Measurements from ENCODE around the gene HSPA1A.

HSPA1A gene

GRCh38 chr6:31815025-31815838 is at the start of gene HSPA1A, which contains the start of gene HSPA1L:
HSPA1A (plus strand) TSS chr6:31815543; CDS start chr6:31815757, 214 bp downstream.
HSPA1L (minus strand) TSS chr6:31815283; CDS start chr6:31811972, 3,311 bp downstream.
- DNase-seq = peak; percentile 83

GRCh38 chr6:31765559-31765909 is 49.8 kb upstream of the HSPA1A start:
- no peak for DNase-seq

- no peak for DNase-seq
Measured at GRCh38 chr6:31765910-31766794, 49.2 kb upstream of the HSPA1A start.

GRCh38 chr6:31767096-31767645 is 48.2 kb upstream of the HSPA1A start:
- DNase-seq = no peak

DNA sequence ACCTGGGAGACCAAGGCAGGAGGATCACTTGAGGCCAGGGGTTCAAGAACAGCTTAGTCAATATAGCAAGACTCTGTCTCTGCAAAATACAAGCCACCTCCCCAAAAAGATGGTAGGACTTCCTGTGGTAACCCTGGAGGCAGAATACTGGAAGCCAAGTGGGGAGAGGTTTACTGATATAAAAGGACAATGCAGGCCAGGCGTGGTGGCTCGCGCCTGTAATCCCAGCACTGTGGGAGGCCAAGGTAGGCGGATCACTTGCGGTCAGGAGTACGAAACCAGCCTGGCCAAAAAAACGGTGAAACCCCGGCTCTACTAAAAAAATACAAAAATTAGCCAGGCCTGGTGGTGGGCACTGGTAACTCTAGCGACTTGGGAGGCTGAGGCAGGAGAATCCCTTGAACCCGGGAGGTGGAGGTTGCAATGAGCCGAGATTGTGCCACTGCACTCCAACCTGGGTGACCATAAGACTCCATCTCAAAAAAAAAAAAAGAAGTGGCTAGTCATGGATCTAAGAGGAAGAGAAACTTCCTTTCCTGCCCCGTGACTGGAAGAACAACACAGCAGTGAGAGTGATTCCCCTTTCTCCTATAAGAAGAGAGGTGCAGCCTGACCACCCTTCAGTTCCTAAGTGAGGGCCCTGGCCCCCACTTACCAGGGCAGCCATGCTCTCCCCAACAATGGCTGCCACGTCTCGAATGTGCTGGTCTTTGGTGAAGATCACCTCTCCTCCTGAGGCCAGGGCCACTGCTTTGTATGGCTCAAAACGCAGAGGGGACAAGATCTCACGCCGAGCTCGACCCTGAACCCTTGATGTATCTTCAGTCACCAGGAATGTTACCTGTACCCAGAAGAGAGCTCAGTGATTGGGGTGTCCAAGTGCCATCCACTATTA is 46.7 kb upstream of the HSPA1A start:
- peak; percentile 84 for DNase-seq

DNA sequence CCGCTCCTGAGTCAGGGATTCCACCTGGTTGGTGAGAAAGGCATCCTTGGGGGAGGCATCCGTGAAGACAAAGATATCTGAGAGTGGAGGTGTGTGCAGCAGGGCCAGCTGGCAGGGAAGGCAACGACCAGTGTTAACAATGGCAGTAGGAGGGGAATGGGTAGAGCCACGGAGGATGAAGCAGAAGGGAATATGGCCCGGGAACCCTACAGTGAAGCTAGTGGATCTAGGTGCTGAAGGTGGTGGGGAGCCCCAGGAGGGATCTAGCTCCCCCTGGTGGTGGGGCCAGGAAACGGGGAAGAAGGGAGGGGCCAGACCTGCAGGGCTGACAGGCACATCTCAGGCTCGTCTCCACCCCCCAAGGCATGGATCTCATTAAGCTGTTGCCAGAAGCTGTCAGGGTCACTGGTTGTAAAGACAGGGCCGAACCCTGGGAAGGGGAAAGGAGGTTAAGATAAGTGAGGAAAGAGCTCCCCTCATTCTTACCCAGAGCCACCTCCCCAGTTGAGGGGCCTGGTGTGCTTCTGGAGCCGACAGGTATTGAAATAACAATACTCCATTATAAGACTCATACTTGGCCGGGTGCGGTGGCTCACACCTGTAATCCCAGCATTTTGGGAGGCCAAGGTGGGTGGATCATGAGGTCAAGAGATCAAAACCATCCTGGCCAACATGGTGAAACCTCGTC is 45.5 kb upstream of the HSPA1A start:
- DNase-seq = peak; percentile 70

DNA sequence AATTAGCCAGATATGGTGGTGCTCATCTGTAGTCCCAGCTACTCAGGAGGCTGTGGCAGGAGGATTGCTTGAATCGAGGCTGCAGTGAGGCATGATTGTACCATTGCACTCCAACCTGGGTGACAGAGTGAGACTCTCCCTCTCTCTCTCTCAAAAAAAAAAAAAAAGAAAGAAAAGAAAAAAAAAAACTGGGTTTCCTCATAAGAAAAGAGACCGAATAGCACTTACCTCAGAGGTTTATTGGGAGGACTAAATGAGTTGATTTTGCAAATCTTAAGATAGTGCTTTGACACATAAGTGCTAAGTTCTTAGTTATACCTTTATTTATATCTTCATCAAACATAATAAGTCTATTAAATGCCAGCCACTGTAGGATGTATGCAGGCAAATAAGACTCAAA is 44.5 kb upstream of the HSPA1A start:
- DNase-seq = no peak

- no peak for DNase-seq
Measured at GRCh38 chr6:31771992-31772358, 43.4 kb upstream of the HSPA1A start.

- no peak for DNase-seq
Measured at GRCh38 chr6:31775184-31775583, 40.2 kb upstream of the HSPA1A start.

DNA sequence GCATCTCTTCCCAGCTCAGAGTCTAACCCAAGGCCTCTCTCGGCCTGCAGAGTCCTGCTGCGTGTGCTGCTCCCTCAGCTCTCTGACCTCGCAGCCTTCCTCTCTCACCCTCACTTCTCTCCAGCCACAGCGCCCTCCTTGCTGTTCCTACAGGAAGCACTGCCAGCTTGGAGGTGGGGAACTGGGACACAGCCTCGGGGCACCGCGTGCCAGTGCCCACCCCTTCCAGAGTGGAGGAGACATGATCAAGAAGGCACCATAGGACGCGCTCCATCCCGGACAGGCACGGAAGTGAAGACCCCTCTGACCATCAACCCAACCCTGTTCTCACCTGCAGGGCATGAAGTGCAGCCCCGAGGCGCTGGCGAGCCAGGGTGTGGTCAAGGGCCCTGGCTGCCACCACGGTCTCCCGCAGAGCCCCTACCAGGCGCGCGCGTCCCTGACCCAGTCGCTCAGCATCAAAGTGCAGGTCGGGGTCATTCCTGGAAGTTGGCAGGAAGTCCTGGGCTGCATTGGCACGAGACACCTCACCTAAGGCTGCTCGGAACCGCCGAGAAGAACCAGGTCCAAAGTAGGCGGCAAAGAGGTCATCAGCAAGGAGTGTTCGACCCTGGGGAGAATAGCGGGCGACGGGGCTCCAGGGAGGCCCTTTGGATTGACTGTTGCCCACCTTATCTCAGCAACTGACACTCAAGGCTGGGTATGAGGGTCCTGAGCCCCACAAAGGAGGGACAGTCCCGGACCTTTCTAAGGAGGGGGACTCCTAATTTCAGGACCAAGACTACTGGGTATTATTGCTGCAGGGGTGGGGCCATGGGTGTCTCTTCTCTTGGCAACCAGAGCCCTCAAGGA is 39.5 kb upstream of the HSPA1A start:
- no peak for DNase-seq

DNA sequence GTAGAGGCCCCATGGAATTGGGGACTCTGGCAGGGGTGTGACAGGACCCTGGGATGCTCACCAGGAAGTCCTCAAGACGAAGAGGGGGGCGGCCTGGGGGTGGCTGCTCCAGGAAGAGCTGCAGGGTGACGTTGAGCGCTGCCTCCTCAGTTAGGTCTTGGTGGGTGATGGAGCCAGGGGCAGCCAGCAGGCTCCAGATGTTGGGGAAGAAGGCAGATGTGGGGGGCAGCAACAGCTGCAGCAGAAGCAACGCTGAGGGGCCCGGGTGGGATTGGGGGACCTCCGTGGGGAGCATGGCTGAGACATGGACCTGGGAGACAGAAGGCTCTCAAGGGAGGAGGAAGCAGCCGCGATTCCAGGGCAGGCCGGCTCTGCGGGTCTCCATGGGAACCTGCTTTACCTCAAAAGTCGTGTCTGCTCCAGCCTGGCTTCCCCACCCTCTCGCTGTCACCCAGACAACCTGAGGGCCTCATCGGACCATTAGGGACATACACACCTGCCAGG is 38.8 kb upstream of the HSPA1A start:
- no peak for DNase-seq

DNA sequence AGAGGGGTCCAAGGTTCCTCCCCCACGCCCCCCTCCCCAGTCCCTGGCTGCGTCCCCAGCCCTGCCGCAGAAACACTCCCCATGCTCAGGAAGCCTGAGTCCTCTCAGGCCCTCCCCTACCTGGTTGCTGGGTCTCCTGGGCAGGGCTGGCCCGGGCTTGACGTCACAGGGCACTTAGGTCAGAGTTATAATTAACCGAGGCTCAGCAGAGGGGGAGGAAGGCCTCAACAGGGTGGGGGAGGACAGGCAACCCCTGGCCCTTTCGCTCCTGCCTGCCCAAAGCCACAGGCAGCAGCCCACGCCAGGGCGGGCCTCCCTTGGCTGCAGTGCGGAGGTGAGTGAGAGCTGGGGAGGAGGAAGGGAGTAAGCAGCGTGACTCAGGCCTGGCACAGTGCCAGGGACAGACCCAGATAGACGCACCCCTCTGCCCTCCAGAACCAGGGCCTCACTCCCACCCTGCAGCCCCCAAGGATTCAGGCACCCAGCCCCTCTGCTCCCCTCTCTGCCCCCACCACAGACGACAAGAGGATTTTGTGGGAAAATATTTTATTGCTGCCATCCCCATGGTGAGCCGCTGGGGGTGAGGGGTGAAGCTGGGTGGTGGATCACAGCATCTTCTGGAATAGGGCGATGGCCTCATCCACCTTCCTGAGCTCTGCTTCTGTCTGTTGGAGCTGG is 38.2 kb upstream of the HSPA1A start, which contains the start of gene VWA7:
VWA7 (minus strand) TSS at position 340 of the 678 bp plus-strand sequence. CDS start 549 bp downstream, outside the sequence.
- DNase-seq = peak; percentile 79

DNA sequence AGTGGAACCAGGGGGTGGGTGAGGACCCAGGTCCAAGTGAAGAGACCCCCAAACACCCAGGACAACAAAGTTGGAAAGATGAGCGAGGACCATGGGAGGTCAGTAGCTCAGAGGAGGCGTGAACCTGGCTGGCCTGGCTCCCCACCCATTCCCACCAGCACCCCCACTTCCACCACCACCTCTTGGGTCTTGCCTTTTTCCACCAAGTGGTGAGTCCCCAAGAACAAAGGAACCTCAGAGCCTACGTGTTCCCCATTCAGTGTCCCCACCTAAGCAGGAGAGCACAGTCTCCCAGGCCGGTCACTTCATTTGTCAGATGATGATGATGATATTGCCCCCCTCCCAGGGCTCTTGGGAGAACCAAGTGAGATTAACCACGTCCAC is 37.7 kb upstream of the HSPA1A start:
- DNase-seq = no peak

- no peak for DNase-seq
Measured at GRCh38 chr6:31778193-31778592, 37.1 kb upstream of the HSPA1A start.

DNA sequence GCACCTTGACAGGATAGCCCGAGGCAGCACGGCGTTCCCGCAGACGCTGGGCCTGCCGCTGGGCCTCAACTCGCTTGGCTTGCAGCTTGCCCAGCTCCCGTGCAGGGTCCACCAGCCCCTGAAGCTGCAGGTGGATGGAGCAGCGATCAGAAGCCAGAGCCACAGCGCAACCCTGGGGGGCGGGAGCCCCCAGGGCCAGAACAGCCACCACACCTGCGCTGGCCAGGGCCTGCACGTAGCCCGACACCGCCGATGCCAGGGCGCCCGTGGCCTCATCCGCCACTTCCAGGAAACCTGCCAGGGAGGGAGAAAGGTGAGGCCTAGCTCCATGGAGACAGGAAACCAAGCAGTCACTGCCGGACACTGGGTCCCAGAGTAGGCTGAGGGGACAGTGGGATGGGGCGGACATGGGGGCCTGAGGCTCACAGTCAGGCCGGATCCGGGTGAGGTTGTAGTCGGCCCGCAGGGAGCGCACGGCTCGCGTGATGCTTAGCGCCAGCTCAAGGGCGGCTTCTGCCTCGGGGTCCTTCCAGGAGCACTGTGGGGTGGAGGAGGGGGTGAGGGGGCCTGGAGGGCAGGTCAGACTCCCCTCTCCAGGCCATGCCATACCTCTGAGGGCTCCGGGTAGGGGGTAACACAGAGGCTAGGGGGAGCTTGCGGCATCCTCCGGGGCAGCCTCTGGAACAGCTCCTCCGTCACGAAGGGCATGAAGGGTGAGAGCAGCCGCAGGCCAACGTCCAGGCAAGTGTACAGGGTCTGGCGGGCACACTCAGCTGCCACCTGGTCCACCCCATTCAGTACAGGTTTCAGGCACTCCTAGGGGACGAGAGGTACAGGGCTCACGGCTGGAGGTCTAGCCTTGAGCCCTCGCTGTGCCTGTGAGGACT is 36.1 kb upstream of the HSPA1A start:
- DNase-seq = no peak

GRCh38 chr6:31779908-31780307 is 35.4 kb upstream of the HSPA1A start:
- DNase-seq = no peak

DNA sequence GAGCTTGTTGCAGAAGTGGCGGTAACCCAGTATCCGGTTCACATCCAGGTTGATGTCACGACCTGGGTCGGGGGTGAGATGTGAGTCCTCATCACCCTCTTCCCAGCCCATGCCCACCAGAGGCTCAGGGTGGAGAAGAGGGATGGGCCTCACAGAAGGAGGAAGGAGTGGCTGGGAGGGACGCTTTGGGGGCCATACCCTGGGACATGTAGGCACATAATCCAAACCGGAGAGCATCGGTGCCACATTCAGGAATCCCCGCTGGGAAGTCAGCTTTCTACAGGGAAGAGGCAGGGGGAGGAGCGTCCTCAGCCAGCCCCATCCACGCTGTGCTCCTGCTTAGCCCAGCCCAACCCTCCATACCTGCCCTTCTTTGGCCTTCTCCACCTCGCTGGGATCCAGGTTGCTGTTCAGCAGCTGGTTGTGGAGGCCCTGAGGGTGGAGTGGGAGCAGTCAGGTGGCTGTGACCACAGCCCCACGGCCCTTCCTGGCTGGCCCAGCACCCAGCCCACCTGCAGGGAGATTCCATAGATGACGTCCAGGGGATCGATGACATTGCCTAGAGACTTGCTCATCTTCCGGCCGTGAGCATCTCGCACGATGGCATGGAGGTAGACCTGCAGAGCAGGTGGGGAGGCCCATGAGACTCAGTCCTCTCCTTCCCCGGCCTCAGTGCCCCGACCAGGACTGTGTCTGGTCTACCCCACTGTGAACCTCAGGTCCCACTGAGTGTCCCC is 34.7 kb upstream of the HSPA1A start:
- DNase-seq = no peak
